DMS153 (cell line): ENCODE measurements around the gene PLD4.
A peak's percentile ranks its signal among the peaks of the same experiment; 100 is the strongest.
"Not testable (repeated sequence)": the region's sequence is repeated elsewhere in the genome, so short reads cannot be mapped to it uniquely, and the experiment has no call there.

Experiments
- DNase-seq: peaks from one replicate; lab custom pipeline; 2025; lab: John Stamatoyannopoulos, UW

Gene PLD4

GRCh38 chr14:104885973-104886689 lies 38.5 kb upstream of the PLD4 start:
- no peak for DNase-seq

GRCh38 chr14:104886690-104887622 lies 37.7 kb upstream of the PLD4 start:
- no peak for DNase-seq

GRCh38 chr14:104887623-104888488 lies 36.8 kb upstream of the PLD4 start:
- no peak for DNase-seq

- DNase-seq = no peak
Measured at GRCh38 chr14:104888489-104889374, 35.9 kb upstream of the PLD4 start.

- no peak for DNase-seq
Measured at GRCh38 chr14:104889375-104889757, 35.3 kb upstream of the PLD4 start.

- not testable (repeated sequence) for DNase-seq
Measured at GRCh38 chr14:104890292-104890691, 34.4 kb upstream of the PLD4 start.

- DNase-seq = no peak
Measured at GRCh38 chr14:104891121-104891551, 33.5 kb upstream of the PLD4 start.

GRCh38 chr14:104891664-104892530 lies 32.8 kb upstream of the PLD4 start:
- no peak for DNase-seq

GRCh38 chr14:104892531-104893434 lies 31.9 kb upstream of the PLD4 start:
- DNase-seq = no peak

GRCh38 chr14:104893435-104894207 lies 31.1 kb upstream of the PLD4 start:
- DNase-seq = no peak

GRCh38 chr14:104894331-104895206 lies 30.1 kb upstream of the PLD4 start:
- no peak for DNase-seq

GRCh38 chr14:104895207-104895785 lies 29.4 kb upstream of the PLD4 start:
- no peak for DNase-seq

GRCh38 chr14:104895786-104896661 lies 28.7 kb upstream of the PLD4 start:
- peak; percentile 52 for DNase-seq

- DNase-seq = no peak
Measured at GRCh38 chr14:104897330-104898194, 27.1 kb upstream of the PLD4 start.

- DNase-seq = no peak
Measured at GRCh38 chr14:104898195-104898558, 26.5 kb upstream of the PLD4 start.
